Motor neuron (in vitro differentiated cells): ENCODE results near the gene RGS9. TPM values are rescaled to one million over a fixed set of nuclear protein-coding genes. Genes with fewer than 3 reads are reported as not detected.
"Not testable (repeated sequence)": the region's sequence is repeated elsewhere in the genome, so short reads cannot be mapped to it uniquely, and the experiment has no call there.

ENCODE experiments used
- ATAC-seq, 8 experiments: fragments of 200-7000 bp; cut with Tn5 transposase; replicated peaks in 6 of 8; 2 replicates each; pipeline ENCODE4 v1.8.0; 2021; ENCODE audit warnings: mild to moderate bottlenecking in 8 of 8, moderate library complexity in 8 of 8
- H3K27ac ChIP-seq, 2 donors: fragments of 250-450 bp; sonication (Bioruptor Pico); 2 replicates each; pipeline ENCODE4 v1.9.0; 2021; ENCODE audit warnings: antibody characterized with exemption in 2 of 2, mild to moderate bottlenecking in 2 of 2, moderate library complexity in 1 of 2
- H3K4me1 ChIP-seq, 2 donors: fragments of 250-450 bp; sonication (Bioruptor Pico); replicated peaks in 1 of 2; 2 replicates each; pipeline ENCODE4 v1.6.1; 2021; ENCODE audit warnings: antibody characterized with exemption in 2 of 2, mild to moderate bottlenecking in 2 of 2, moderate library complexity in 1 of 2
- H3K4me3 ChIP-seq, 5 donors: fragments of 250-450 bp; sonication (Bioruptor Pico); 2 replicates each; pipeline ENCODE4 v1.9.0; 2021; ENCODE audit warnings: antibody characterized with exemption in 5 of 5, mild to moderate bottlenecking in 5 of 5, moderate library complexity in 4 of 5
- WGBS, 10 experiments: fragments of 450-650 bp; shearing (Covaris generic); methylation state at CpG; one replicate each; pipeline ENCODE4 v1.0.0; 2022; 5-methylcytosine and 5-hydroxymethylcytosine counted together
- in situ Hi-C, 9 experiments: fragments of 400-800 bp; cut with MboI; loops; one replicate each; pipeline ENCODE4 v1.15.0; 2021; ENCODE audit warnings: low sequenced_read_pairs in 9 of 9, low pct_unique_long_range_greater_than_20kb in 2 of 9; ENCODE audit not compliant: unreplicated experiment in 9 of 9
- total RNA-seq, 8 experiments: library from RNA; unstranded; fragments of 300-600 nt; gene quantifications; 2 replicates each; pipeline versions ENCODE4 v1.2.3 to v1.2.4, GENCODE V29; 2022

The RGS9 gene
- 10 to 100 TPM in 2 of 8 experiments, 1 to 10 TPM in 5, under 1 TPM in 1; 0.46 to 52.0 (median 4.5) TPM for total RNA-seq

DNA sequence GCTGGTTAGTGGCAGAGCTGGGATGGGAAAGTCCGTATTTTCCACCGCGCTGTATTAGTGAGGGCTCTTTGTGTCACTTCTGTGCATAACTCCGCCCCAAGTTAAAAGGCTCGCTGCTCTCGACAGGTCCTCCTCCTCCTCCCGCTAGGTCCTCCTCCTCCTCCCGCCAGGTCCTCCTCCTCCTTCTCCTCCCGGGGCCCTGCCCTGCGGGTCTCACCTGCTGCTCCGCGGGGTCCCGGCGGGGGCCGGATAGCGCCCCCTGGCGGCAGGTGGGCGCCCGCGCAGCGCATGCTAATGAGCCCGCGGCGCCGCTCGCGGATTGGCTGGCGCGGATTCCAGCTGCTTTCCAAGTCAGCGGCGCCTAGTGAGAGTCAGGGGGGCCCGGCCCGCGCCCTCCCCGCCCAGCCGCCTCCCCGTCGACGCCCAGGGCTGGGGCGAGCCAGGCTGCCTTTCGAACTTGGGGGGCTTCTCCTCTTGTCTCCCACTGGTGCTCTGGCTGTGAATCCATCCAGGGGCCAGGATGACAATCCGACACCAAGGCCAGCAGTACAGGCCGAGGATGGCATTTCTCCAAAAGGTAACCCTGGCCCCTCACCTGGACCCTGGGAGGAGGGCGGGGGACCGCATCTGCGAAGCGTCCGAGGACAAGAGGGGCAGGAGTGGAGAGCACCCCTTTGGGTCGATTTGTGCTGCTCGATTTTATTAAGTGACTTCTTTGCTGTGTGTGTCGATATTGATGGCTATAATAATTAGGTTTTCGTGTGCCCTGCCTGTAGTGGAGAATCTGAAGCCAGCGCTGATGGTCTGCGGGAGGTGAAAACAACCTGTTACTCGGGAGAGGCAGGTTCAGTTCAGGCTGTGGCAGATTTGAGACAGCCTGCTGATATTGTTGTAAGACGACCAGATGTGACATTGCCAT lies at the start of gene RGS9:
Gene RGS9 (plus strand): TSS at position 350 of the 919 bp plus-strand sequence. CDS start 171 bp downstream, at position 521.
- in situ Hi-C loops = no loop called here
- peak; percentile 92 to 99 (median 96) for ATAC-seq
- WGBS, 10 experiments = 0 to 20% (median 8%) methylated on average over 4 to 17 of the region's 56 CpGs; no CpG with 5 or more reads in 3 of the 10 experiments
- Histone ChIP-seq H3K4me3 (peak within 1 kb of the TSS; percentile 25 to 47 (median 32)), H3K4me1 (peaks cover 12 to 16% of the 10 kb centered on the region in 2 donors), H3K27ac (no peak within 1 kb of the TSS)

DNA sequence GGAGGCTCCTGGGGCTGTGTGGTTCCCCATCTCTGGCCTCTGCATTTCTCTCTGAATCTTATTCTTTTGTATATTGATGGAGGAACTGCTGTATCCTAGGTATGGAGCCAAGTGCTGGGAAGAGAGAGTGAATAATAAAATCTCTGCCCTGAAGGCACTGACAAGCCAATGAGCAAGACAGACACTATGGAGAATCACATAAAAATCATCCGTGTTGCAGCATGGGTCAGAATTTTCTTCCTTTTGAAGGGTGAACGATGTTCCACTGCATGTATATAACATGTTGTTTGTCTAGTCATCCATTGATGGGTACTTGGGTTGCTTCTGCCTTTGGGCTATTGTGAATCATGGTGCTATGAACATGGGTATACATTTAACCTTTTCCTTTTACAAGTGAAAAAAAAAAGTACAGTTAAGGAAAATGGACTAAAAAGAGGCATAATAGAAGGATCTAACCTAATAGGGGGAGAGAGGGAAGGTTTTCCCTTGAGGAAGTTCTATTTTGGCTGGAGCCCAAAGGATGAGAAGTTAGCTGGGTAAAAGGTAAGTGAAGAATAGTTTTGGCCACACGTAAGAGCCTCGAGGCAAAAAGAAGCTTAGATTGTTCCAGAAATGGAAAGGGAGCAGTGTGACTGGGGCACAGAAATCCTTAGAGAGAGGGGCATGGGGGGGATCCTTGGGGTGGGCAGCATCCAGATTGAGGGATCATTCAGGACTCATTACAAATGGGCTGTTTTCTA lies 48.4 kb upstream of the RGS9 start:
- in situ Hi-C loops = no loop called here
- WGBS, 10 experiments = 30 to 94% (median 68%) methylated on average over 1 to 4 of the region's 4 CpGs; no CpG with 5 or more reads in 1 of the 10 experiments
- Histone ChIP-seq H3K27ac (no peak overlapping the region), H3K4me1 (no peaks in the 10 kb centered on the region), H3K4me3 (no peak overlapping the region)
- ATAC-seq = peak in 1 of 8 experiments; percentile 33

DNA sequence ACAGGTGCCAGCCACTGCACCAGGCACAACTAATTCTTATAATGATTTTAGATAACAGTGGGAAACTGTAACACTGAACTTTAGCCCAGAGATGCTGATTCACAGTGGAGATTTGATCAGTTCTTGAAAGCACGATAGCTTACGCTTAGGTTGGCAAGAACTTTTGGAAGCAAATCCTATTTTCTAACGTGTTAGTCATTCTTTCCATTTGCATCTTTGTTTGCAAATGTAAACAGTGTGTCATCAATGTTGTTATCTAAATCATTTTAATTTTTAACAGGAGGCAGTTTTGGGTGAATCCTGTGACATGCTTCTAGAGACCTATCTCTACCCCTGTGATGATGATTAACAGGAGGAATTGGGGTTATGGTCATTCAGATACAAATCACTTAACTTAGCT lies 44.9 kb upstream of the RGS9 start:
- Histone ChIP-seq H3K4me1 (no peaks in the 10 kb centered on the region), H3K4me3 (no peak overlapping the region), H3K27ac (no peak overlapping the region)
- WGBS, 10 experiments = 0 to 93% (median 66%) methylated on average over 1 to 3 of the region's 3 CpGs
- in situ Hi-C loops = no loop called here
- ATAC-seq = peak in 2 of 8 experiments; percentile 90 to 96

DNA sequence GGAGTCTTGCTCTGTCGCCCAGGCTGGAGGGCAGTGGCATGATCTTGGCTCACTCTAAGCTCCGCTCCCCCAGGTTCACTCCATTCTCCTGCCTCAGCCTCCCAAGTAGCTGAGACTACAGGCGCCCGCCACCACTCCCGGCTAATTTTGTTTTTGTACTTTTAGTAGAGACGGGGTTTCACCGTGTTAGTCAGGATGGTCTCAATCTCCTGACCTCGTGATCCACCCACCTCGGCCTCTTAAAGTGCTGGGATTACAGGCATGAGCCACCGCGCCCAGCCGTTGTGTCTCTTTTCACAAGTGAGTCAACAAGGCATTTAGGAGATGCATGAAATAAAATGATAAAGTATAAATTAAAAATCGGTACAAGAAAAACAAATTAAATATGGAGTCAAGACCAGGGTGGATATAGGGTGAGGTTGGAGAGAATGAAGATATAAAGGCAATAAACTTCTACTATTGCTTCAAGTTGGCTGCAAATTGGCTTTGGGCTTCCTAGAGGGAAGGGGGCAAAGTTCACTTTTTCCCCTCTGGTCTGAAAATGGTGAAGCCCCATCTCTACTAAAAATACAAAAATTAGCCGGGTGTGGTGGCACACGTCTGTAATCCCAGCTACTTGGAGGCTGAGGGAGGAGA lies 44.3 kb upstream of the RGS9 start:
- H3K4me3 ChIP-seq, H3K27ac ChIP-seq, H3K4me1 ChIP-seq, ATAC-seq, in situ Hi-C loops: not testable (repeated sequence)
- WGBS, 10 experiments = 72 to 98% (median 91%) methylated on average over 3 to 11 of the region's 15 CpGs; no CpG with 5 or more reads in 2 of the 10 experiments

DNA sequence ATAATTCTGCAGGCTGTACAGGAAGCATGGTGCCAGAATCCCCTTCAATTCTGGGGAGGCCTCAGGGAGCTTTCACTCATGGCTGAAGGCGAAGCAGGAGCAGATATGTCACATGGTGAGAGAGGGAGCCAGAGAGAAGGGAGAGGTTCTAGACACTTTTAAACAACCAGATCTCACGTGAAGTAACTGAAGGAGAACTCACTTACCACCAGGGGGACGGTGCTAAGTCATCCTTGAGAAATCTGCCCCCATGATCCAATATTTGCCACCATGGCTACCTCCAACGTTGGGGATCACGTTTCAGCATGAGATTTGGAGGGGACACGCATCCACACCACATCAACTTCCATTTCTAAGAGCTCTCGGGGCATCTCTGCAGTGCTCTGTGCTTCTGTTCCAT lies 43.2 kb upstream of the RGS9 start:
- Histone ChIP-seq H3K4me1 (no peaks in the 10 kb centered on the region), H3K4me3 (no peak overlapping the region), H3K27ac (no peak overlapping the region)
- 40 to 97% (median 84%) methylated on average over 1 to 6 of the region's 7 CpGs; no CpG with 5 or more reads in 1 of the 10 experiments for WGBS, 10 experiments
- in situ Hi-C loops = no loop called here
- no peak for ATAC-seq

DNA sequence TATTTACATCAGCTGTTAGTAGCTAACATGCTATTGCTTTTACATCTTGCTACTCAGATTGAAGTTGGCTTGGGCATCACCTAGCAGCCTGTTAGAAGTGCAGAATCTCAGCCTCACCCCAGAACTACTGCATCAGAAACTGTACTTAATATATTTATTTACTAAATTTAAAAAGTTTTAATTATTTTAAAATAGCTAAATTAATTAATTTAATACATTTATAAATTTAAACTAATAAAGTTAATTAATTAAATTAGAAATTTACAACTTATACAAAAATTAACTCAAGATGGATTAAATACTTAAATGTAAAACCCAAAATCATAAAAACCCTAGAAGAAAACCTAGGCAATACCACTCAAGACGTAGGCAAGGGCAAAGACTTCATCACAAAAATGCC lies 41.7 kb upstream of the RGS9 start:
- ATAC-seq = no peak
- 25 to 100% (median 85%) methylated on average over 1 of the region's 1 CpG; no CpG with 5 or more reads in 1 of the 10 experiments for WGBS, 10 experiments
- Histone ChIP-seq H3K4me3 (no peak overlapping the region), H3K27ac (no peak overlapping the region), H3K4me1 (no peaks in the 10 kb centered on the region)
- in situ Hi-C loops = no loop called here

DNA sequence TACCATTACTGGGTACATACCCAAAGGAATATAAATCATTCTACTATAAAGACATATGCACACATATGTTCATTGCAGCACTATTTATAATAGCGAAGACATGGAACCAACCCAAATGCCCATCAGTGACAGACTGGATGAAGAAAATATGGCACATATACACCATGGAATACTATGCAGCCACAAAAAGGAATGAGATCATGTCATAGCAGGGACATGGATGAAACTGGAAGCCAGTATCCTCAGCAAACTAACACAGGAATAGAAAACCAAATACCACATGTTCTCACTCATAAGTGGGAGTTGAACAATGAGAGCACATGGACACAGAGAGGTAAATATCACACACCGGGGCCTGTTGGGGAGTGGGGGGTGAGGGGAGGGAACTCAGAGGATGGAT lies 40.8 kb upstream of the RGS9 start:
- H3K4me1 ChIP-seq, H3K4me3 ChIP-seq, in situ Hi-C loops, ATAC-seq, H3K27ac ChIP-seq: not testable (repeated sequence)
- 80 to 100% (median 93%) methylated on average over 1 of the region's 2 CpGs; no CpG with 5 or more reads in 4 of the 10 experiments for WGBS, 10 experiments

DNA sequence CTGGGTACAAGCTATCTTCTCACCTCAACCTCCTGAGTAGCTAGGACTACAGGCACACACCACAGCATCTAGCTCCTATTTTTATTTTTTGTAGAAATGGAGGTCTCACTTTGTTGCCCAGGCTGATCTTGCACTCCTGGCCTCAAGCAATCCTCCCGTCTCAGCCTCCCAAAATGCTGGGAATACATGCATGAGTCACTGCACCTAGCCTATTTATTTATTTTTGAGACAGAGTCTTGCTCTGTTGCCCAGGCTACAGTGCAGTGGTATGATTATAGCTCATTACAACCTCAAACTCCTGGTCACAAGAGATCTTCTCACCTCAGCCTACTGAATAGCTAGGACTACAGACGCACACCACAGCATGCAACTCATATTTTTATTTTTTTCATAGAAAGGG lies 40.1 kb upstream of the RGS9 start:
- no peak for ATAC-seq
- H3K4me1 ChIP-seq = no peaks in the 10 kb centered on the region
- H3K27ac ChIP-seq = no peak overlapping the region
- in situ Hi-C loops = no loop called here
- WGBS, 10 experiments = 60 to 100% (median 79%) methylated on average over 1 to 2 of the region's 2 CpGs; no CpG with 5 or more reads in 5 of the 10 experiments
- H3K4me3 ChIP-seq = no peak overlapping the region

DNA sequence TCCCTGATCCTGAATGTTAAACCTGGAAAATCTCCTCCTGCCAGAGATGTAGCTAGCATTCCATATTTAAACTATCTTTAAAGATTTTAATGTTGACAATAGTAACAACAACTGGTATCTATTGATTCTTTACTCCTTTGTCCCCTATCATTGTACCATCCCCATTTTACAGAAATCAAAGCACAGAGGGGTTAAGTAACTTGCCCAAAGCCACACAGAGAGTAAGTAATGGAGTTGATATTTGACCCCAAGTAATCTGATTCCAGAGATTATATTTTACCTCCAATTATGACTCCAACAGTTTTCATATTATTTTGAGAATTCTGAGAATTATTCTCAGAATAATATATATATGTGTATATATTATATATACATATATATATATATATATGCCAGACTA lies 37.7 kb upstream of the RGS9 start:
- Histone ChIP-seq H3K27ac (no peak overlapping the region), H3K4me1 (no peaks in the 10 kb centered on the region), H3K4me3 (no peak overlapping the region)
- no peak for ATAC-seq
- in situ Hi-C loops = no loop called here

DNA sequence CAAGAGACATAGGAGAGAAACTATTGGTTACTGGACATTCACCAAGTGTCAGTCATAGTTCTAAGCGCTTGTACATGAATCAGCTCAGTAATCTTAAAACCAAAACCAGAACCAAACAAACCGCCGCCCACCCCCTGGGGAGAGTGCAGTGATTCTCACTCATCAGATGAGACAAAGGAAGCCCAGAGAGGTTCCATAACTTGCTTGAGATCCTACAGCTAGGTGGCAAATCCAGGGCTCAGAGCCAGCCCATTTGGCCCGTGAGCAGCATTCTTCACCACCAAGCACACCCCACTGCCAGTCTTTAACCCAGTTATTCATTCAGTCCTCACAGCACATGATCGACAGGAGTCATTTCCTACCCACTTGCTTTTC lies 37.2 kb upstream of the RGS9 start:
- in situ Hi-C loops = no loop called here
- H3K27ac ChIP-seq = no peak overlapping the region
- WGBS, 10 experiments = 0 to 86% (median 16%) methylated on average over 1 to 5 of the region's 5 CpGs; no CpG with 5 or more reads in 4 of the 10 experiments
- peak in 3 of 8 experiments; percentile 25 to 57 (median 47) for ATAC-seq
- H3K4me3 ChIP-seq = peak overlapping the region in 4 of 5 donors; percentile 15 to 32 (median 27)
- H3K4me1 ChIP-seq = no peaks in the 10 kb centered on the region

DNA sequence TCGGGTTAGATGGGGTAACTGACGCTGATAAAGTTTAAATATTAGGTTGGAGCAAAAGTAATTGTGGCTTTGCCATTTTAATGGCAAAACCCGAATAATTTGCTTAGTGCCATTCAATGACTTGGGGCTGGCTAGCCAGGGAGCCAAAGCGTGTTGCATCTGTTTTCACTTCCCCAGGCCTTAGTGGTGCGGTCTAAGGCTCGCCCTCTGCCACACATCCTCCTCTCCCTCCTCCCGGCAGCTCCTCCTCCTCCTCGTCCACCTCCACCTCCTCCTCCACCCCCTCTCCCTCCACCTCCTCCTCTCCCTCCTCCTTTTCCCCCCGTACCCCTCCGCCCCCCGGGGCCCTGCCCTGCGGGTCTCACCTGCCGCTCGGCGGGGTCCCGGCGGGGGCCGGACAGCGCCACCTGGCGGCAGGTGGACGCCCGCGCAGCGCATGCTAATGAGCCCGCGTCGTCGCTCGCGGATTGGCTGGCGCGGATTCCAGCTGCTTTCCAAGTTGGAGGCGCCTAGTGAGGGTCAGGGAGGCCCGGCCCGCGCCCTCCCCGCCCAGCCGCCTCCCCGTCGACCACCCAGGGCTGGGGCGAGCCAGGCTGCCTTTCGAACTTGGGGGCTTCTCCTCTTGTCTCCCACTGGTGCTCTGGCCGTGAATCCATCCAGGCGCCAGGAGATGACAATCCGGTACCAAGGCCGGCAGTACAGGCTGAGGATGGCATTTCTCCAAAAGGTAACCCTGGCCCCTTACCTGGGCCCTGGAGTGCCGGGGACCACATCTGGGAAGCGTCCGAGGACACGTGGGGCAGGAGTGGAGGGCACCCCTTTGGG lies 36.6 kb upstream of the RGS9 start:
- Histone ChIP-seq H3K4me3 (peak overlapping the region; percentile 15 to 32 (median 23)), H3K27ac (no peak overlapping the region), H3K4me1 (no peaks in the 10 kb centered on the region)
- ATAC-seq = peak; percentile 89 to 98 (median 96)
- in situ Hi-C loops = no loop called here
- 0 to 100% (median 28%) methylated on average over 1 to 7 of the region's 50 CpGs; no CpG with 5 or more reads in 6 of the 10 experiments for WGBS, 10 experiments

DNA sequence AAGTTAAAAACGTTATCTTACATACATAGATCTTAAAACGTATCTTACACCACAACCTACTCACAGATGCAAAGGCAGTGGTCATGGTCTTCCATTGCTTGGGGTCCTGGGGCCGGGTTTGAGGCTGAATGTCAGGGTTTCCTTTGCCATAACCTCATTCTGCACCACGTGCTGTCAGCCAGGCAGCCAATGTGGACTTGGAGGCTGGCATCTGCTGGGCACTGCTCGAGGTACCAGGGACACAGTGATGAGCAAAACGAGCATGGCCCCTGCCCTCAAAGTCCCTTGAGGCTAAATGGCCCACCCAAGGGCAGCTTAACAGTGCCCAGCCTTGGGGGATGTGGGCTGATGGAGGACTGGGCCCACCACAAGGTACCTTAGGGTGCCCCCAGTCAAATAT lies 35.8 kb upstream of the RGS9 start:
- ATAC-seq = no peak
- Histone ChIP-seq H3K4me1 (peaks cover 0 to 6% of the 10 kb centered on the region in 2 donors), H3K4me3 (no peak overlapping the region), H3K27ac (no peak overlapping the region)
- in situ Hi-C loops = no loop called here
- WGBS, 10 experiments = 82 to 100% (median 89%) methylated on average over 2 to 4 of the region's 6 CpGs; no CpG with 5 or more reads in 5 of the 10 experiments
